ENCODE data around the gene FGD3.

DNA sequence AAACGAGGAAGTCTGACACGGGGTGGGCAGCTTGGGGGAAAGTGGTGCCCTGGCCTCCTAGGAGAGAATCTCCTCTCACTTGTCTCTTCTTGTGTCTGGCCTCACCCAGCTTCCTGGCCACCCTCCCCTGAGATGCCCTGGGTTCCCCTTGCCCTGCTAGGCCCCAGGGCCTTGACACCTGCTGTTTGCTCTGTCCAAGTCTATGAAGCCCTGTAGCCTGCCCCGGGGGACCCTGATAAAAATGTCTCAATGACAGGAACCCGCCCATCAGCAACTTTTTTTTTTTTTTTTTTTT lies 76.1 kb downstream of the FGD3 start:
- no peak for TF ChIP-seq CTCF (IDR thresholded peaks at IDR 0.05; ENCODE audit: borderline replicate concordance, extremely low read depth, low read length, poor library complexity, severe bottlenecking)
- no peak for TF ChIP-seq EZH2 (IDR thresholded peaks at IDR 0.05; ENCODE audit: borderline replicate concordance, low read depth, low read length, severe bottlenecking)
